Measurements from ENCODE around the gene SLAMF6. TPM values are rescaled to one million over a fixed set of nuclear protein-coding genes. Genes with fewer than 3 reads are reported as not detected.

The SLAMF6 gene
- total RNA-seq, 2 donors from 2014 or later, result 24.8 to 38.0 TPM

DNA sequence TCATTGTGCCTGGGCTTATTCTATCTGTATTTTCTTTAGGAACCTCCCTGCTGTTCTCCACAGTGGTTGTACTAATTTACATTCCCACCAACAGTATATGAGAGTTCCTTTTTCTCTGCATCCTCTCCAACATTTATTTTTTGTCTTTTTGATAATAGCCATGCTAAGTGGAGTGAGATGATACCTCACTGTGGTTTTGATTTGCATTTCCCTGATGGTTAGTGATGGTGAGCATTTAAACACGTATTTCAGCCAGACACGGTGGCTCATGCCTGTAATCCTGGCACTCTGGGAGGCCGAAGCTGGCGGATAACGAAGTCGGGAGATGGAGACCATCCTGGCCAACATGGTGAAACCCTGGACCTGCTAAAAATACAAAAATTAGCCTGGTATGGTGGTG is 57.9 kb downstream of the SLAMF6 start:
- ATAC-seq (no peak), DNase-seq (no peak)
- Mint-ChIP-seq H3K4me1 (peaks cover 32% of the 10 kb centered on the region), H3K27me3 (no peaks in the 10 kb centered on the region), H3K36me3 (ENCODE audit: low read depth) (peaks cover 4% of the 10 kb centered on the region), H3K4me3 (no peak overlapping the region), H3K27ac (no peak overlapping the region)
- peaks cover 3% of the 10 kb centered on the region for H3K9me3 ChIP-seq (ENCODE audit: control insufficient read depth, low read length, poor library complexity, severe bottlenecking)

DNA sequence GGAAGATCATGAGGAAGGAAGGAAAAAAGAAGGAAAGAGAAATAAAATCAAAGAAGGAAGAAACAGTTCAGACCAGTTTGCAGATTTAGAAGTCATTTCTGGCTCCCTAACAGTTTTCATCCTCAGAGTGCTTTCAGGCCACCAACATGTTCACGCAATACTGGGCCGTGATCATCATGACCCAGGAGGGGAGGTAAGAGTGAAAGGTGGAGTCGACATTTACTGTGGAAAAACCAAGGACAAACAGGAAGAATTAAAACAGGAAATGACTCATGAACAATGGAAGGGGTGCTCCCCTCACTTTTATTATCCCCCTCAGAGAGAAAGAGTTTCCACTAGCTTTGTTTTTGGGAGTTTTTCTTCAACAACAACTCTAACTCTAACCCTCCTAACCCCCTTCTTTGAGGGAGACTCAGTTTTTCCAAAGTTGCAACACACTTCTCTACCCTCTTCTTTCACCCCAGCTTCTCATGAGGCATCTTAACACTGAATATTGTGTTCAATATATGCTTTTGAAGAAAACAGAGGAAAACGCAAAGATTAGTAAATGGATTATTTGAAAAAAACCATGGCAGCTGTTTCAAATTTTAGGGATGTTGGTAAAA is 62.3 kb downstream of the SLAMF6 start:
- DNase-seq (no peak), ATAC-seq (no peak)
- H3K4me3 Mint-ChIP-seq, result peak overlapping the region; percentile 91
- peaks cover under 1% of the 10 kb centered on the region for H3K9me3 ChIP-seq (ENCODE audit: control insufficient read depth, low read length, poor library complexity, severe bottlenecking)
- H3K27ac Mint-ChIP-seq, result peak overlapping the region; percentile 96
- peaks cover 4% of the 10 kb centered on the region for H3K36me3 Mint-ChIP-seq (ENCODE audit: low read depth)
- peaks cover 41% of the 10 kb centered on the region for H3K4me1 Mint-ChIP-seq
- H3K27me3 Mint-ChIP-seq, result no peaks in the 10 kb centered on the region

DNA sequence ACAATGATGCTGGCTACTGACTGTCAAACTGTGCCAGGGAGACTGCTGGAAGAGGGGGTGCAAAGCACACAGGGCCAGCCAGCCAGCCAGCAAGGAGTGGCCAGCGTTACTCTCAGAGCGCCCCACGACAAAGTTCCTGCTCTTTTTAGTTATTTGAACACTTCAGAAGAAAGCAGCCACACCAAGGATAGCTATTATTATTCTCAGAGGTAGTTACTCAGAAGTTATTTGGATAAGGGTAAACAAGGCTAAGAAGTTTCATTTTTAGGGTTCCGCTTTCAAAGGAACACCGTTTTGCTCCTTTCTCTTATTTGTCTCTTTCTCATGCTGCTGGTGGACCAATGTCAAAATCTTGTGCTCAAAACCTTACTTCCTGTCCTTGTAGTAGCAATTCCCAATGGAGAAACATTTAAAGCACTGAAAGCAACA is 62.8 kb downstream of the SLAMF6 start:
- H3K27ac Mint-ChIP-seq, result peak overlapping the region; percentile 96
- peaks cover 42% of the 10 kb centered on the region for H3K4me1 Mint-ChIP-seq
- peak; percentile 50 for ATAC-seq
- no peaks in the 10 kb centered on the region for H3K9me3 ChIP-seq (ENCODE audit: control insufficient read depth, low read length, poor library complexity, severe bottlenecking)
- DNase-seq, result no peak
- H3K36me3 Mint-ChIP-seq (ENCODE audit: low read depth), result peaks cover 4% of the 10 kb centered on the region
- H3K27me3 Mint-ChIP-seq, result no peaks in the 10 kb centered on the region
- peak overlapping the region; percentile 91 for H3K4me3 Mint-ChIP-seq

DNA sequence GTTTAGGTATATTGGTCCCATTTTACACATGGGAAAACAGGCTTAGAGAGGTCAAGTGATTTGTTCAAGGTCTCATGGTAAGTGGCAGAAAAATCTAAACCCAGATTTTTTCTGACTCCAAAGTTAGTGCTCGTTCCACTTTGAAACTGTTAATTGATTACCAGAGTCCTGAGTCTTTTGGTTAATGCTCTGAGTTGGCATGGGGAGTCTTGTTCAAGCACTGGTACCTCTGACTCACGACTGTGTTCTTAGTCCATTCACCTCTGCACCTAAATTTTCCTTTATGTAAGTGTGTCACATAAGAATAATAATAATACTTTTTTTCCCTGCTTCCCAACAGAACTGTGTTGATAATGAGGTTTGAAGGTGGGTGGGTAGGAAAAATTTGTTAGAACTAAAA is 63.4 kb downstream of the SLAMF6 start:
- no peak for DNase-seq
- Mint-ChIP-seq H3K27me3 (no peaks in the 10 kb centered on the region), H3K4me1 (peaks cover 43% of the 10 kb centered on the region), H3K27ac (peak overlapping the region; percentile 96), H3K36me3 (ENCODE audit: low read depth) (peaks cover 4% of the 10 kb centered on the region), H3K4me3 (no peak overlapping the region)
- H3K9me3 ChIP-seq (ENCODE audit: control insufficient read depth, low read length, poor library complexity, severe bottlenecking), result no peaks in the 10 kb centered on the region
- peak; percentile 18 for ATAC-seq

DNA sequence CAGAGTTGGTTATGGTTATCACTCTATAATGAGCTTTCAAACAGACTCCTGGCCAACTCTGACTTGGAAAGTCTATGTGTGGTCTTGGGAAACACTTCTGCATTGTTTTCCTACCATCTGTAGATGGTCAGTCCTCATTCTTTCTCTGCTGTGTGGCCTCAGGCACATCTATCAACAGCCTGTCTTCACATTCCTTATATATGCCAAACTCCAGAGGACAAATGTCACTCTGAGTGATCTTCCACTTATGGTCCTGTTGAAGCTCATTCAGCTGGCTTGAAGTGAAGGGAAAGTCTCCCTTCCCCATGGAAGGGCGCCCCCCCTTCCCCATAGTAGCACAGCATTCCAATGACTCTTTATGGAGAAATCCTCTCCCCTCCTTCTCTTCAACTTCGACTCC is 64.0 kb downstream of the SLAMF6 start:
- H3K4me1 Mint-ChIP-seq, result peaks cover 39% of the 10 kb centered on the region
- peak overlapping the region; percentile 96 for H3K27ac Mint-ChIP-seq
- ATAC-seq (no peak), DNase-seq (no peak)
- no peak overlapping the region for H3K4me3 Mint-ChIP-seq
- no peaks in the 10 kb centered on the region for H3K27me3 Mint-ChIP-seq
- peaks cover 4% of the 10 kb centered on the region for H3K36me3 Mint-ChIP-seq (ENCODE audit: low read depth)
- H3K9me3 ChIP-seq (ENCODE audit: control insufficient read depth, low read length, poor library complexity, severe bottlenecking), result no peaks in the 10 kb centered on the region

DNA sequence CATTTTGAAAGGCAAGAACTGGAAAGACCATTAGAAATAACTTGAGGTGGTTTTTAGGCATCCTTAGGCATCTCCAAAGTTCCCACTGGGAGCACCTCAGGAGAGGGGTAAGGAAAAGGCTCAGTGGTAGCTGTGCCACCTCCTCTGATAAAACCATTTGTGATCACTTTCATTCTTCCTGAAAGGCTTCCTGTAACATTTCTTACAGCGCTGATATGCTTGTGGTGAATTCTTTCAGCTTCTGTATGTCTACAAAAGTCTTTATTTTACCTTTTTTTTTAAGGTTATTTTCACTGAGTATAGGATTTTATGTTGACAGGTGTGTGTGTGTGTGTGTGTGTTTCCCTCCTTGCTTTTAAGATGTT is 67.9 kb downstream of the SLAMF6 start:
- Mint-ChIP-seq H3K36me3 (ENCODE audit: low read depth) (peaks cover 4% of the 10 kb centered on the region), H3K27me3 (no peaks in the 10 kb centered on the region), H3K4me1 (peaks cover 48% of the 10 kb centered on the region), H3K27ac (peak overlapping the region; percentile 76), H3K4me3 (peak overlapping the region; percentile 50)
- no peaks in the 10 kb centered on the region for H3K9me3 ChIP-seq (ENCODE audit: control insufficient read depth, low read length, poor library complexity, severe bottlenecking)
- no peak for DNase-seq
- no peak for ATAC-seq

GRCh38 chr1:160454371-160455152 is 68.5 kb downstream of the SLAMF6 start:
- no peak for DNase-seq
- Mint-ChIP-seq H3K4me1 (peaks cover 46% of the 10 kb centered on the region), H3K27me3 (no peaks in the 10 kb centered on the region), H3K4me3 (peak overlapping the region; percentile 50), H3K36me3 (ENCODE audit: low read depth) (peaks cover 4% of the 10 kb centered on the region), H3K27ac (peak overlapping the region; percentile 76)
- H3K9me3 ChIP-seq (ENCODE audit: control insufficient read depth, low read length, poor library complexity, severe bottlenecking), result no peaks in the 10 kb centered on the region
- no peak for ATAC-seq

- H3K9me3 ChIP-seq (ENCODE audit: control insufficient read depth, low read length, poor library complexity, severe bottlenecking), result no peaks in the 10 kb centered on the region
- ATAC-seq, result peak; percentile 60
- Mint-ChIP-seq H3K27me3 (no peaks in the 10 kb centered on the region), H3K36me3 (ENCODE audit: low read depth) (peaks cover 4% of the 10 kb centered on the region), H3K4me1 (peaks cover 49% of the 10 kb centered on the region), H3K4me3 (peak overlapping the region; percentile 84), H3K27ac (peak overlapping the region; percentile 95)
- no peak for DNase-seq
Observed at GRCh38 chr1:160453443-160453842, 69.6 kb downstream of the SLAMF6 start.

DNA sequence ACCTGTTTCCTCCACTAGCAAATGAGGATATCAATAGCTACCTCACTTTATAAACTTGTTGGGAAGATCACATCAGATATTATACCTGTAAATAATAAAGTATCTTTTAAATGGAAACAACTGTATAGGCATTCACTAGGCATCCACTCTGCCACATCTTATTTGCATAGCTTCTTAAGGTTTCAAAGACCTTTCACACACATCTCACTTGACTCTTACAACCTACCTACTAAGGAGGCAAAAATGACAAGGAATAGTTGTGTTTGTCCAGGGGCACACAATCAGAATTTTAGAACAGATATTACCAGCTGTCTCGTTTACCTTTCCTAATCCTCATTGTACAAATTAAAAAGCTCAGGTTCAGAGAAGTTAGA is 71.2 kb downstream of the SLAMF6 start:
- peaks cover 50% of the 10 kb centered on the region for H3K4me1 Mint-ChIP-seq

GRCh38 chr1:160451119-160451858 is 71.8 kb downstream of the SLAMF6 start:
- no peak for DNase-seq
- peak; percentile 36 for ATAC-seq
- no peaks in the 10 kb centered on the region for H3K27me3 Mint-ChIP-seq
- peak overlapping the region; percentile 80 for H3K4me3 Mint-ChIP-seq
- H3K27ac Mint-ChIP-seq, result peak overlapping the region; percentile 95
- H3K4me1 Mint-ChIP-seq, result peaks cover 49% of the 10 kb centered on the region
- no peaks in the 10 kb centered on the region for H3K9me3 ChIP-seq (ENCODE audit: control insufficient read depth, low read length, poor library complexity, severe bottlenecking)
- peaks cover 4% of the 10 kb centered on the region for H3K36me3 Mint-ChIP-seq (ENCODE audit: low read depth)

More for the DNA sequence above, 71.2 kb downstream of the SLAMF6 start:
- ATAC-seq (peak; percentile 13), DNase-seq (no peak)
- H3K36me3 Mint-ChIP-seq (ENCODE audit: low read depth), result peaks cover 4% of the 10 kb centered on the region
- H3K27ac Mint-ChIP-seq, result peak overlapping the region; percentile 95
- no peaks in the 10 kb centered on the region for H3K9me3 ChIP-seq (ENCODE audit: control insufficient read depth, low read length, poor library complexity, severe bottlenecking)
- H3K27me3 Mint-ChIP-seq, result no peaks in the 10 kb centered on the region
- peak overlapping the region; percentile 80 for H3K4me3 Mint-ChIP-seq

DNA sequence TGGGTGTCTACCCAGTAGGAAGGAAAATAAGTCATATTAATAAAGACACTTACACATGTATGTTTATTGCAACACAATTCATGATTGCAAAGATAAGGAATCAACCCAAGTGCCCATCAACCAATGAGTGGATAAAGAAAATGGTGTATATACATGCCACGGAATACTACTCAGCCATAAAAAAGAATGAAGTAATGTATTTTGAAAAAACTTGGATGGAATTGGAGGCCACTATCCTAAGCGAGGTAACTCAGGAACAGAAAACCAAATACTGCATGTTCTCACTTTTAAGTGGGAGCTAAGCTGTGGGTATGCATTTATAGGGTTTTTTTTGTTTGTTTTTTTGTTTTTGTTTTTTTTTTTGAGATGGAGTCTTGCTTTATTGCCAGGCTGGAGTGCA is 73.6 kb downstream of the SLAMF6 start:
- no peaks in the 10 kb centered on the region for H3K27me3 Mint-ChIP-seq
- H3K4me1 Mint-ChIP-seq, result peaks cover 45% of the 10 kb centered on the region
- DNase-seq, result no peak
- H3K4me3 Mint-ChIP-seq, result no peak overlapping the region
- H3K36me3 Mint-ChIP-seq (ENCODE audit: low read depth), result peaks cover 4% of the 10 kb centered on the region
- H3K27ac Mint-ChIP-seq, result peak overlapping the region; percentile 14
- H3K9me3 ChIP-seq (ENCODE audit: control insufficient read depth, low read length, poor library complexity, severe bottlenecking), result no peaks in the 10 kb centered on the region
- ATAC-seq, result no peak

DNA sequence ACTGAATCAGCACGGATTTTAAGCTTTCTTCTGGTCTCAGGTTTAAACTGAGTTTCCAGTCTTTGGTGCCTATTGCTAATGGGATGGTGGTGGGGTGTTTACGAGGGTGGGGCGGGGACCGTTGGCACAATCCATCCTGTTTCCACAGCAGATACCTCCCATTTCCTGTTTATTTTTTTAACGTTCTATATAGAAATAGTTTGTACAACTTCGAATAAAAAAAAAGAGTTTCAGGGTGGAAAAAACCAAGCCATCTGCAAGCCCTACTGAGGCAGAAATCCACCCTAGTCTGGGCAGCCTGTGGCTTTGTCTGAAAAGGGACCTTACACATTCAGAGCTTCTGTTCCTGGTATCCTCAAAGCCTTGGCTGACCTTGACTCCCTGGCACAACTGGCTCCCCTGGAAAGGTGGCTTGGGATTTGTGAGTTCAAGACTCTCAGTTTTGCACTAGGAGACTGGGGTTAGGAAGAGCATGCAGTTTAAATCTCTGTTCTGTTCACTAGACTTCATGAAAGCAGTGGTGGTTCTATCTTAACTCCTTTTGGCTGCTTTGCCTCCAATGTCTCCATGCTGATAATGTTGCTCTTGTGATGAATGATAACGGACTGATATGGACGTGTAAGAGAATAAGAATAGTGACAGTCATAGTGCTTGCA is 76.0 kb downstream of the SLAMF6 start:
- peak overlapping the region; percentile 67 for H3K27ac Mint-ChIP-seq
- no peaks in the 10 kb centered on the region for H3K9me3 ChIP-seq (ENCODE audit: control insufficient read depth, low read length, poor library complexity, severe bottlenecking)
- peaks cover 4% of the 10 kb centered on the region for H3K36me3 Mint-ChIP-seq (ENCODE audit: low read depth)
- H3K4me1 Mint-ChIP-seq, result peaks cover 48% of the 10 kb centered on the region
- DNase-seq (no peak), ATAC-seq (no peak)
- peak overlapping the region; percentile 65 for H3K4me3 Mint-ChIP-seq
- H3K27me3 Mint-ChIP-seq, result no peaks in the 10 kb centered on the region

GRCh38 chr1:160439718-160440117 is 83.3 kb downstream of the SLAMF6 start:
- no peak for ATAC-seq
- no peak for DNase-seq
- H3K9me3 ChIP-seq (ENCODE audit: control insufficient read depth, low read length, poor library complexity, severe bottlenecking), result peaks cover 2% of the 10 kb centered on the region
- Mint-ChIP-seq H3K36me3 (ENCODE audit: low read depth) (peaks cover 3% of the 10 kb centered on the region), H3K27ac (no peak overlapping the region), H3K4me1 (peaks cover 32% of the 10 kb centered on the region), H3K4me3 (no peak overlapping the region), H3K27me3 (no peaks in the 10 kb centered on the region)
